ENCODE measurements around the gene TRAF3. TPM values are rescaled to one million over a fixed set of nuclear protein-coding genes. Genes with fewer than 3 reads are reported as not detected.

The TRAF3 gene
- total and polyA plus RNA-seq, 4 donors, result 2.1 to 12.0 (median 5.2) TPM

DNA sequence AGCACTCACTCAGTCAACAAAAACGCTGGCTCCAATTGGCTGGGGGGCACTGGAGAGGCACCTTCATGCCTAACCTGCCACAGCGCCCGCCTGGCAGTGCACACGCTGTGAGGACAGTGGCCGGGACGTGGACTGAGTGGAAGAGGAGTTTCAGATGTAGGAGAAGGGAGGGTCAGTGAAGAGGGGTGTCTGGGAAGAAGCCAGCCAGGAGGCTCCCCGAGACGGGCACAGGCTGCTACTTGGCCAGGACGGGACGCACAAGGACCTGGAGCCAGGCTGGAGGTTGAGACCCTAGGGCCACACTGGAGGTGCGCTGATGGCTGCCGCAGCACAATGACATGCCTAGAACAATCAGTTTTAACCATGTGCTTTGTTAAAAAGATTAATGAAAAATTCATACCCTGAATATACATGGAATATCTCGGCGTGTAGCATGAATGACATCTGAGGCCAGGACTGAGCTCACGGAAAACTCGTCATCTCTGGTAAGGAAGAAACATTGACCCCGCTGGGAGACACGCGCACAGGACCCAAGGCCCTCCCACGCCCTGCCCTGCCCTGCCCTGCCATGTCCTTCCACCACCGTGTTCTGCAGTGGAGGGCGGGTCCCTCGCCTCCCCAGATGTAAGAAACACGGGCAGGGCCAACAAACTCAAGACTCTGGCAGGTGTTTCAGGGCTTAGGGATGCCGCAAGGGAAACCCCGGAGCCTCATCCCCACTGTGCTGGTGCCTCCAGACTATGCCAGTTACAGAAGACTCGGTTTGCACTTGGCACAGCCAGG lies 170.3 kb downstream of the TRAF3 start:
- Histone ChIP-seq H3K27ac (ENCODE audit: low read depth in 1 of 2, low read length in 2 of 2) (no peak overlapping the region), H3K4me1 (ENCODE audit: control insufficient read depth in 4 of 4, insufficient read depth in 4 of 4, low read length in 3 of 4) (peaks cover 0 to 6% (median 3%) of the 10 kb centered on the region in 4 donors), H3K36me3 (ENCODE audit: control insufficient read depth in 4 of 4, insufficient read depth in 3 of 4, low read depth in 1 of 4, low read length in 3 of 4) (peaks cover 21 to 76% (median 38%) of the 10 kb centered on the region in 4 donors), H3K27me3 (ENCODE audit: control insufficient read depth in 4 of 4, insufficient read depth in 4 of 4, low read length in 3 of 4) (no peaks in the 10 kb centered on the region), H3K4me3 (ENCODE audit: low read depth in 1 of 3, low read length in 3 of 3) (no peak overlapping the region), H3K9me3 (ENCODE audit: control insufficient read depth in 4 of 4, low read length in 3 of 4) (no peaks in the 10 kb centered on the region), H3K9ac (ENCODE audit: low read depth in 1 of 2, low read length in 2 of 2) (no peak overlapping the region)
- TF ChIP-seq TAF1 (conservative IDR thresholded peaks at IDR 0.05), result no peak
- TF ChIP-seq JUND (IDR thresholded peaks at IDR 0.05), result no peak
- TF ChIP-seq RXRA (IDR thresholded peaks at IDR 0.05), result no peak
- TF ChIP-seq, protein P1, sequence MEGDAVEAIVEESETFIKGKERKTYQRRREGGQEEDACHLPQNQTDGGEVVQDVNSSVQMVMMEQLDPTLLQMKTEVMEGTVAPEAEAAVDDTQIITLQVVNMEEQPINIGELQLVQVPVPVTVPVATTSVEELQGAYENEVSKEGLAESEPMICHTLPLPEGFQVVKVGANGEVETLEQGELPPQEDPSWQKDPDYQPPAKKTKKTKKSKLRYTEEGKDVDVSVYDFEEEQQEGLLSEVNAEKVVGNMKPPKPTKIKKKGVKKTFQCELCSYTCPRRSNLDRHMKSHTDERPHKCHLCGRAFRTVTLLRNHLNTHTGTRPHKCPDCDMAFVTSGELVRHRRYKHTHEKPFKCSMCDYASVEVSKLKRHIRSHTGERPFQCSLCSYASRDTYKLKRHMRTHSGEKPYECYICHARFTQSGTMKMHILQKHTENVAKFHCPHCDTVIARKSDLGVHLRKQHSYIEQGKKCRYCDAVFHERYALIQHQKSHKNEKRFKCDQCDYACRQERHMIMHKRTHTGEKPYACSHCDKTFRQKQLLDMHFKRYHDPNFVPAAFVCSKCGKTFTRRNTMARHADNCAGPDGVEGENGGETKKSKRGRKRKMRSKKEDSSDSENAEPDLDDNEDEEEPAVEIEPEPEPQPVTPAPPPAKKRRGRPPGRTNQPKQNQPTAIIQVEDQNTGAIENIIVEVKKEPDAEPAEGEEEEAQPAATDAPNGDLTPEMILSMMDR (IDR thresholded peaks at IDR 0.05; ENCODE audit: low read depth, low read length, missing input control), result no peak
- TF ChIP-seq FOXA2 (IDR thresholded peaks at IDR 0.05), result no peak
- TF ChIP-seq, protein P2, sequence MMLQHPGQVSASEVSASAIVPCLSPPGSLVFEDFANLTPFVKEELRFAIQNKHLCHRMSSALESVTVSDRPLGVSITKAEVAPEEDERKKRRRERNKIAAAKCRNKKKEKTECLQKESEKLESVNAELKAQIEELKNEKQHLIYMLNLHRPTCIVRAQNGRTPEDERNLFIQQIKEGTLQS (IDR thresholded peaks at IDR 0.05), result no peak
- no peak for DNase-seq (ENCODE audit: low spot score)
- 91% methylated on average over 27 of the region's 27 CpGs for WGBS

DNA sequence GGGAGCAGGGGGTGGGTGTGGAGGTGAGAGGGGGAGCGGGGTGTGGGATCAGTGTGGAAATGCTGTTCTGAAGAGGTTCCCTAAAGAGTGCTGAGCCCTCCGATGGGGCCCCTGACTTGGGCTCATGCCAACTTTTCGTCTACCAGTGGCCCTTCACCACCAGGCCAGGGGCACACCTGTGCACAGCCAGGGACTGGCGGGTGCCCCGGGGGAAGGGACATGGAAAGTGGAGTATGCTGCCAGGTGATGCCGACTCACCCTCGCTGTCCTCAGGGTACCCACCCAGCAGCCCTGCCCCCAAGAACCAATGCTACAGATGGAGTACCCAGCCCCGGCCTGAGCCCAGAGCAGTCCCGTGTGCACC lies 171.4 kb downstream of the TRAF3 start:
- Histone ChIP-seq H3K4me1 (ENCODE audit: control insufficient read depth in 4 of 4, insufficient read depth in 4 of 4, low read length in 3 of 4) (peaks cover 0 to 6% (median 3%) of the 10 kb centered on the region in 4 donors), H3K4me3 (ENCODE audit: low read depth in 1 of 3, low read length in 3 of 3) (no peak overlapping the region), H3K36me3 (ENCODE audit: control insufficient read depth in 4 of 4, insufficient read depth in 3 of 4, low read depth in 1 of 4, low read length in 3 of 4) (peaks cover 23 to 81% (median 41%) of the 10 kb centered on the region in 4 donors), H3K9me3 (ENCODE audit: control insufficient read depth in 4 of 4, low read length in 3 of 4) (no peaks in the 10 kb centered on the region), H3K27ac (ENCODE audit: low read depth in 1 of 2, low read length in 2 of 2) (no peak overlapping the region), H3K27me3 (ENCODE audit: control insufficient read depth in 4 of 4, insufficient read depth in 4 of 4, low read length in 3 of 4) (no peaks in the 10 kb centered on the region), H3K9ac (ENCODE audit: low read depth in 1 of 2, low read length in 2 of 2) (no peak overlapping the region)
- no peak for DNase-seq (ENCODE audit: low spot score)
- TF ChIP-seq, protein P3, sequence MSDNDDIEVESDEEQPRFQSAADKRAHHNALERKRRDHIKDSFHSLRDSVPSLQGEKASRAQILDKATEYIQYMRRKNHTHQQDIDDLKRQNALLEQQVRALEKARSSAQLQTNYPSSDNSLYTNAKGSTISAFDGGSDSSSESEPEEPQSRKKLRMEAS (IDR thresholded peaks at IDR 0.05), result no peak
- TF ChIP-seq, protein P4, sequence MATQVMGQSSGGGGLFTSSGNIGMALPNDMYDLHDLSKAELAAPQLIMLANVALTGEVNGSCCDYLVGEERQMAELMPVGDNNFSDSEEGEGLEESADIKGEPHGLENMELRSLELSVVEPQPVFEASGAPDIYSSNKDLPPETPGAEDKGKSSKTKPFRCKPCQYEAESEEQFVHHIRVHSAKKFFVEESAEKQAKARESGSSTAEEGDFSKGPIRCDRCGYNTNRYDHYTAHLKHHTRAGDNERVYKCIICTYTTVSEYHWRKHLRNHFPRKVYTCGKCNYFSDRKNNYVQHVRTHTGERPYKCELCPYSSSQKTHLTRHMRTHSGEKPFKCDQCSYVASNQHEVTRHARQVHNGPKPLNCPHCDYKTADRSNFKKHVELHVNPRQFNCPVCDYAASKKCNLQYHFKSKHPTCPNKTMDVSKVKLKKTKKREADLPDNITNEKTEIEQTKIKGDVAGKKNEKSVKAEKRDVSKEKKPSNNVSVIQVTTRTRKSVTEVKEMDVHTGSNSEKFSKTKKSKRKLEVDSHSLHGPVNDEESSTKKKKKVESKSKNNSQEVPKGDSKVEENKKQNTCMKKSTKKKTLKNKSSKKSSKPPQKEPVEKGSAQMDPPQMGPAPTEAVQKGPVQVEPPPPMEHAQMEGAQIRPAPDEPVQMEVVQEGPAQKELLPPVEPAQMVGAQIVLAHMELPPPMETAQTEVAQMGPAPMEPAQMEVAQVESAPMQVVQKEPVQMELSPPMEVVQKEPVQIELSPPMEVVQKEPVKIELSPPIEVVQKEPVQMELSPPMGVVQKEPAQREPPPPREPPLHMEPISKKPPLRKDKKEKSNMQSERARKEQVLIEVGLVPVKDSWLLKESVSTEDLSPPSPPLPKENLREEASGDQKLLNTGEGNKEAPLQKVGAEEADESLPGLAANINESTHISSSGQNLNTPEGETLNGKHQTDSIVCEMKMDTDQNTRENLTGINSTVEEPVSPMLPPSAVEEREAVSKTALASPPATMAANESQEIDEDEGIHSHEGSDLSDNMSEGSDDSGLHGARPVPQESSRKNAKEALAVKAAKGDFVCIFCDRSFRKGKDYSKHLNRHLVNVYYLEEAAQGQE (IDR thresholded peaks at IDR 0.05), result no peak
- TF ChIP-seq RAD21 (IDR thresholded peaks at IDR 0.05) (no peak), JUND (IDR thresholded peaks at IDR 0.05) (no peak), HNF4A (conservative IDR thresholded peaks at IDR 0.05) (no peak), TAF1 (conservative IDR thresholded peaks at IDR 0.05) (no peak)
- 82% methylated on average over 9 of the region's 9 CpGs for WGBS

Measured in liver (tissue), 9 donors.